CD1c-positive myeloid dendritic cell (primary cell): ENCODE measurements around the gene RGS3.
A peak's percentile ranks its signal among the peaks of the same experiment; 100 is the strongest.
"Not testable (repeated sequence)": the region's sequence is repeated elsewhere in the genome, so short reads cannot be mapped to it uniquely, and the experiment has no call there.

Experiments
- DNase-seq: peaks from one replicate; pipeline ENCODE4 v3.0.0-alpha.2; 2016; ENCODE audit errors: extremely low spot score

RGS3 gene

GRCh38 chr9:113488490-113488889, 25.0 kb downstream of the RGS3 start:
- no peak for DNase-seq

GRCh38 chr9:113491147-113491546, 27.6 kb downstream of the RGS3 start:
- not testable (repeated sequence) for DNase-seq

GRCh38 chr9:113492343-113493202, 29.0 kb downstream of the RGS3 start:
- DNase-seq = peak; percentile 26

GRCh38 chr9:113493203-113493520, 29.6 kb downstream of the RGS3 start:
- no peak for DNase-seq

- no peak for DNase-seq
Measured at GRCh38 chr9:113495526-113495925, 32.0 kb downstream of the RGS3 start.

GRCh38 chr9:113497051-113497450, 33.5 kb downstream of the RGS3 start:
- DNase-seq = no peak

- DNase-seq = no peak
Measured at GRCh38 chr9:113499153-113499875, 35.8 kb downstream of the RGS3 start.

GRCh38 chr9:113499876-113500497, 36.5 kb downstream of the RGS3 start:
- no peak for DNase-seq

GRCh38 chr9:113501129-113501686, 37.7 kb downstream of the RGS3 start:
- no peak for DNase-seq

- DNase-seq = no peak
Measured at GRCh38 chr9:113501852-113502251, 38.3 kb downstream of the RGS3 start.

GRCh38 chr9:113502427-113503034, 39.0 kb downstream of the RGS3 start:
- peak; percentile 44 for DNase-seq

GRCh38 chr9:113503131-113503541, 39.6 kb downstream of the RGS3 start:
- DNase-seq = no peak

GRCh38 chr9:113503613-113504211, 40.2 kb downstream of the RGS3 start:
- DNase-seq = no peak

- DNase-seq = no peak
Measured at GRCh38 chr9:113504725-113505590, 41.4 kb downstream of the RGS3 start.

- DNase-seq = no peak
Measured at GRCh38 chr9:113506090-113506589, 42.6 kb downstream of the RGS3 start.

- no peak for DNase-seq
Measured at GRCh38 chr9:113507256-113507655, 43.7 kb downstream of the RGS3 start.

GRCh38 chr9:113508111-113508749, 44.7 kb downstream of the RGS3 start:
- no peak for DNase-seq

- no peak for DNase-seq
Measured at GRCh38 chr9:113509463-113509862, 45.9 kb downstream of the RGS3 start.

- no peak for DNase-seq
Measured at GRCh38 chr9:113511047-113511521, 47.6 kb downstream of the RGS3 start.
